Measurements from ENCODE around the gene IQGAP2.
A peak's percentile ranks its signal among the peaks of the same experiment; 100 is the strongest.
"Not testable (repeated sequence)": the region's sequence is repeated elsewhere in the genome, so short reads cannot be mapped to it uniquely, and the experiment has no call there.

The IQGAP2 gene

GRCh38 chr5:76532973-76533372 is 129.9 kb downstream of the IQGAP2 start:
- DNase-seq (ENCODE audit: low read depth in 2 of 2), result no peak

DNA sequence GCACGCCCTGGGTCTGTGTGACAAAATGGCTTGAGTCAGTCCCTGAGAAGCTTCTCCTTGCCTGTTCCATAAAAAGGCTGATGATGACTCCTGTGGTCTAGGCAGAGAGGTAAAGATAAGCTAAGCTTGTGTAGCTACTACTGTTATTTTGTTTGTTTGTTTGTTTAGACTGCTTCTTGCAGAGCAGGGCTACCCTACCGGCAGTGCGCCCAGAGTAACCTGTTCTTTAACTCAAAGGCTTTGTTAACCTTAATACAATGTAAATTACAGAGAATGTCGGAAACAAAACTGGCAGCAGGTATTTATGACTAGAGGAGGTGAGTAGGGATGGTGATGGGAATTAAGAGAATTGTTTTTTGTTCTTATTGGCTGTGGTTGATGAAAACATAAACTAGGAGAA is 132.5 kb downstream of the IQGAP2 start:
- DNase-seq (ENCODE audit: low read depth in 2 of 2), result no peak

DNA sequence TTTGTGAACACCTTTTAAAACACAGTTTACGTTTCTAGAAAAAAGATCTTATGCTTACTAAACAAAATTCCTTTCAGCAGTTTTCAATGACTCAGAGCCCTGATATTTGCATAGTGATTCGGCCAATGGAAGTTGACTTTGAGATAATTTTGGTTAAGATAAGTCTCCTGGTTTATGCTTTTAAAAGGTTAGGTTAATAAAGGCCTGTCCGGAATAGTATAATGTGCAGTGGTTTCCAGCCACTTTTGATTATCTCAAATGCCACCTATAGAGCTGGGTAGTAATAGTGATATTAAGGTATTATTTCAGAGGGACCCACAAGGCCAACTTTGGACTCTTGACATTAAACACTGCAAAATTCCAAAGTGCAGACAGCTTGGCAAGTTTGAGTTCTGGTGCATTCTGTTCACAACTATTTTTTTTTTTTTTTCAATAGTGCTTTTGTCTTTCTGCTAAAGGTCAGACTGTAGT is 134.0 kb downstream of the IQGAP2 start:
- no peak for DNase-seq (ENCODE audit: low read depth in 2 of 2)

DNA sequence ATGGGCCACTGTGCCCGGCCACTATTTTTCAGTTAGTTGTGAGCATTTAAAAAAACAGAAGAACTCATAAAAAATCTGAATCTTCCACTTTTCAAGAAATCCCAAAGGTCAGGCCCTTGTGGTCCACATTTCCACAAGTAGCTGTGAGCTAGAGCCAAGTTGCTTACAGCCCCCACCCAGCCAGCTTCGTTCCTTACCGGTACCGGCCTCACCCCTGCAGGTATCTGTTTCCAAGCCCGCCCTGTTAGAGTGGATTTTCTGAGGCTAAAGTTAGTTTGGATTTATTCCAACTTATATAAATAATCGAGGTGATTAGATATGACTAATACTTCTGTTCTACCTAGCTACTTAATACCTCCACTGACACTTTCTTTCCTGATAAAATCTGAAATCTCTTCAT is 139.2 kb downstream of the IQGAP2 start:
- DNase-seq (ENCODE audit: low read depth in 2 of 2), result no peak

GRCh38 chr5:76542887-76543690 is 140.0 kb downstream of the IQGAP2 start:
- peak in 1 of 2 donors; percentile 9 for DNase-seq (ENCODE audit: low read depth in 2 of 2)

GRCh38 chr5:76544268-76544926 is 141.3 kb downstream of the IQGAP2 start:
- DNase-seq (ENCODE audit: low read depth in 2 of 2), result peak in 1 of 2 donors; percentile 9

GRCh38 chr5:76545184-76545583 is 142.1 kb downstream of the IQGAP2 start:
- no peak for DNase-seq (ENCODE audit: low read depth in 2 of 2)

GRCh38 chr5:76546497-76547102 is 143.5 kb downstream of the IQGAP2 start:
- DNase-seq (ENCODE audit: low read depth in 2 of 2), result no peak

DNA sequence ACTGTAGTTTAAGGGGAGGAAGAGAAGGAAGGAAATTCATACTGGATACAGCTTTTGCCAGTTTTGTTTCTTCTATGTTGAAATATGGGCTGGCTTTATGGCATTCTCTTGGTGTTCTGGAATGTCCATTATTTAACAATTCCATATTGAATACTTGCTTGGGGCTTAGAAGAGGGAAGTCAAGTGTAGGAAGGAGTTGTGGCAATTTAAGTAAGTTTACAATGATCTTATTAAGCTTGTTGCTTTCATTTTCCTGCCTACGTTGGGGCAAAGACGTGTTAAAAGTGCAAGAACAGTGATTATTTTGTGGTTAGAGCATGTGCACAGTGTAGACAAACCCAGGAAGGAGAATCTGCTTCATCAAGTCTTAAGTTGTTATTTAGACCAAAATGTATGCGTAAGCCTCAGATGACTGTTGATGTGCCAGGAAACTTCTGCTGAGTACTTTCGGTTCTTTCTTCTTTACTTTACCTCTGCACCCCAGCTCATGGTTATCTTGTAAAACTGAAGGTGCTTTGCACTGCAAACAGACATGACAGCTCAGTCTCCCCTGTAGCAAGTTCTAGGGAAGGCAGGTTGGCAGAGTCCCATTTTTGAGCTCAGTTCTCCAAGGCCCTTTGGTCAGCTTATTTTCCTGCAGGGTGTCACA is 144.3 kb downstream of the IQGAP2 start:
- peak in 1 of 2 donors; percentile 10 for DNase-seq (ENCODE audit: low read depth in 2 of 2)

- no peak for DNase-seq (ENCODE audit: low read depth in 2 of 2)
Measured at GRCh38 chr5:76547891-76548524, 144.9 kb downstream of the IQGAP2 start.

GRCh38 chr5:76548525-76549229 is 145.6 kb downstream of the IQGAP2 start:
- DNase-seq (ENCODE audit: low read depth in 2 of 2), result no peak

DNA sequence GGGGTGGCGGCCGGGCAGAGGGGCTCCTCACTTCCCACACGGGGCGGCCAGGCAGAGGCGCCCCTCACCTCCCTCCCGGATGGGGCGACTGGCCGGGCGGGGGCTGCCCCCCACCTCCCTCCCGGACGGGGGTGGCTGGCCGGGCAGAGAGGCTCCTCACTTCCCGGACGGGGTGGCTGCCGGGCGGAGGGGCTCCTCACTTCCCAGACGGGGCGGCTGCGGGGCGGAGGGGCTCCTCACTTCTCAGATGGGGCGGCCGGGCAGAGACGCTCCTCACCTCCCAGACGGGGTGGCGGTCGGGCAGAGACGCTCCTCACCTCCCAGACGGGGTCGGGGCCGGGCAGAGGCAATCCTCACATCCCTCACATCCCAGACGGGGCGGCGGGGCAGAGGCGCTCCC is 147.8 kb downstream of the IQGAP2 start:
- DNase-seq (ENCODE audit: low read depth in 2 of 2), result not testable (repeated sequence)

DNA sequence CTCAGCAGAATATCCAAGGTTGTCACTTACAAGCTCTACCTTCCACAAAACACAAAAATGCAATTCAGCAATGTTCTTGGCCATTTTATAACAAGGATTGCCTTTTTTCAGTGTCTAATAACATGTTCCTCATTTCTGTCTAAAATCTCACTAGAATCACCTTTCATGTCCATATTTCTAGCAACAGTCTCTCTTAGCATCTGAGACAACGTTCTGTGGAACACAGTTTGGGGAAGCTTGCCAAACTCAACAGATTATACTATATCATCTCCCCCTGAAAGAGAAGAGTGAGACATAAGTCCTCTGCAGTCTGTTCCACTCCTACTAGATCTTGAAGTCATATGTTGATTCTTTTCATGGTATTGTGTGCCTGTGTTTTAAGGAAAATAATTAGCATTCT is 149.5 kb downstream of the IQGAP2 start:
- DNase-seq (ENCODE audit: low read depth in 2 of 2), result no peak

DNA sequence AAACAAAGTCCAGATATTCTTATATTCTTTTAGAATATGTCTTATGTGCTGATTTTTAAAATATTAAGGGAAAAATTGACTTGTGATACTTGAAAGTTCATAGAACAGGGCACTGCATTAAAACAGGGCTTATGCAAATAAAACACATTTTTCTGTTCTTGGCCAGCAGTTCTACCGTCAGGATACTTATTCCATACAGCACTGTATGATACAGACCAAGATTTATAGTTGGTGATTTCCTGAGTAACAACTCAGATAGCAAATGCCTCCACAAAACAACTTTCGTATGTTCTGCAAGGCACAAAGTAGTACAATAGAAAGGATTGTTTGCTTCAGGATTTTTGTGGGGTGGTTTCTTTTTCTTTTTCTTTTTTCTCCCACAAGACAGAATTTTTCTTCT is 150.2 kb downstream of the IQGAP2 start:
- DNase-seq (ENCODE audit: low read depth in 2 of 2), result no peak

DNA sequence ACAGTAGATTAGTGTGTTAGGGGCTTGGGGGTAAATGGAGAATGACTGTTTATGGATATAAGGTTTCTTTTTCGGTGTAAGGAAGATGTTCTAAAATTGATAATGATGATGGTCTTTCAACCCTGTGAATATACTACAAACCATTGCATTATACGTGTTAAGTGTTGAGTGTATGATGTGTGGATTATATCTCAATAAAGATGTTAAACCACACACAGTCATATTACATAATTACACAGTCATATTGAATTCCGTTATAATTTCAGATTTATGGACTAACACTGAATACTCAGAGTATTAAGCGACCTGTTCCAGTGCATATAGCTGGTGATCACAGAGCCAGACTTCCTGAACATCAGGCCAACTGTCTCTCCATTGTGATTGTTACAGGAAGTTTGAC is 152.0 kb downstream of the IQGAP2 start:
- DNase-seq (ENCODE audit: low read depth in 2 of 2), result no peak

GRCh38 chr5:76555717-76556116 is 152.6 kb downstream of the IQGAP2 start:
- DNase-seq (ENCODE audit: low read depth in 2 of 2), result no peak

DNA sequence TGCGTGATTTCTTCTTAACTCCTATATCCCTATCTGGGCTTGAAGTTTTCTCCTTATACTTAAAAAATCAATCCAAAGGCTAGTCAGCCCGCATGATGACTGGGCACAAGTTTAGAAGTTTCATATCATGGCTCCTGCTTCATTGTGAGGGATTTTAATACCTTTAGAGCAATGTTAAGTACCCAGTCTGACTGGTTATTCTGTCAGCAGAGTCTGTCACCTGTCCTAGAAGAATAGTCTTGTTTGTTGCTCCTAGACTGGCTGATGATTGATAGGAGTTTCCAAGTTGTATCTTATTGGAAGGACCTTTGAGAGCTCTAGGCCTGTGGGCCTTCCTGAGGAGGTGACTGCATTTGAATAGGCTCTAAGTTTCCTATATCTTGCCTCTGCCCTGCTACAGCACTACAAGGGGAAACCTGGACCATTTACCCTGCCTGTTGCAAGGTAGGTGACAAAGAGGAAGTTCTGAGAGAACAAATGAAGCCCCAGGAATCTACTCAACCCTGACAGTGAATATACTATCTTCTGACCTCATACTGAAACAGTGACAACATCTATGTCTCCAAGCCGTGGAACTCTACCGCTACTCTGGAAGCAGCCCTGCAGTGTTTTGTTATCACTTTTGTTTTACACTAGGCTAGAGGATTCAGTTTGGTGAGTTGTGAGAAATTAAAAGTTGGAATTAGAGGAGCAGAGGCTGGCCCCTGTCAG is 153.6 kb downstream of the IQGAP2 start:
- DNase-seq (ENCODE audit: low read depth in 2 of 2), result no peak

GRCh38 chr5:76560952-76561891 is 158.1 kb downstream of the IQGAP2 start:
- DNase-seq (ENCODE audit: low read depth in 2 of 2), result no peak

DNA sequence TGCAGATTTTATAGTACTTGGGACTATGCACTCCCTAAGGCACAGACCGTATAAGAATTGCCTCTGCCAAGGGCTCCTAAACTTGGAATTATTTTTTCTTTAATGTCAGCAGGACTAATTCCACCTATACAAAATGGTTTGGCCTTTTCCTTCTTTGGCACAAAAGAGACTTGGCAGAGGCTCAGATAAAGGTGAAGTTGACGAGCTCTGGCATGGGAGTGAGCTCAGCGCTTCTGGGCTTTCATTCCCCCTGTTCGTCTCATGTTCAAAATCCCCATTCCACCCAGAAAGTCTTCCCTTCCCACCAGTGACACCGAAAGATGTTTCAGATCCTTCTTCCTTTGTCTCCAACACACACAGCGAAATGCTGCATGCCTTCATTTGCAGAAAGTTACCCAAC is 158.9 kb downstream of the IQGAP2 start:
- DNase-seq (ENCODE audit: low read depth in 2 of 2), result no peak
